Esophagus (tissue), 2 donors: Measurements from ENCODE around the gene NDUFA3. TPM values are rescaled to one million over a fixed set of nuclear protein-coding genes. Genes with fewer than 3 reads are reported as not detected.

Experiments
- H3K27ac ChIP-seq, 2 donors: one replicate each; pipeline ENCODE4 v1.5.1; 2013; ENCODE audit warnings: low read depth in 2 of 2, mild to moderate bottlenecking in 2 of 2, inconsistent platforms in 1 of 2, low read length in 1 of 2, moderate library complexity in 1 of 2
- H3K27me3 ChIP-seq, 2 donors: one replicate each; pipeline ENCODE4 v1.6.1; 2013; ENCODE audit warnings: low read length in 2 of 2, control low read depth in 1 of 2, mild to moderate bottlenecking in 1 of 2; ENCODE audit not compliant: insufficient read depth in 2 of 2, control insufficient read depth in 1 of 2
- H3K36me3 ChIP-seq, 2 donors: one replicate each; pipeline ENCODE4 v1.6.1; 2013; ENCODE audit warnings: low read length in 1 of 2; ENCODE audit not compliant: control insufficient read depth in 2 of 2, insufficient read depth in 2 of 2
- H3K4me1 ChIP-seq, 2 donors: one replicate each; pipeline ENCODE4 v1.6.1; 2013; ENCODE audit warnings: low read length in 1 of 2; ENCODE audit not compliant: control insufficient read depth in 2 of 2, insufficient read depth in 2 of 2
- H3K4me3 ChIP-seq, 2 donors: one replicate each; pipeline ENCODE4 v1.5.1; 2013; ENCODE audit warnings: low read length in 2 of 2, mild to moderate bottlenecking in 2 of 2, low read depth in 1 of 2, moderate library complexity in 1 of 2
- H3K9me3 ChIP-seq, 2 donors: one replicate each; pipeline ENCODE4 v1.6.1; 2013; ENCODE audit warnings: mild to moderate bottlenecking in 2 of 2, low read depth in 1 of 2, low read length in 1 of 2, moderate library complexity in 1 of 2; ENCODE audit not compliant: control insufficient read depth in 2 of 2, insufficient read depth in 1 of 2
- WGBS, 2 donors: extraction: QIAGEN DNeasy Blood & Tissue Kit; methylation state at CpG; one replicate each; pipeline ENCODE4 v1.1.7; 2013; 5-methylcytosine and 5-hydroxymethylcytosine counted together
- polyA plus RNA-seq, 2 donors: library from polyadenylated mRNA; stranded (reverse); fragments of 200-250 nt; gene quantifications; one replicate each; pipeline ENCODE4 v1.2.3, GENCODE V29; 2013
- donor health status: healthy with polysubstance abuse.
- donor health status: Bipolar disorder and iron deficiency.

The NDUFA3 gene
- 100 to 1,000 TPM; 147 to 303 TPM for polyA plus RNA-seq

DNA sequence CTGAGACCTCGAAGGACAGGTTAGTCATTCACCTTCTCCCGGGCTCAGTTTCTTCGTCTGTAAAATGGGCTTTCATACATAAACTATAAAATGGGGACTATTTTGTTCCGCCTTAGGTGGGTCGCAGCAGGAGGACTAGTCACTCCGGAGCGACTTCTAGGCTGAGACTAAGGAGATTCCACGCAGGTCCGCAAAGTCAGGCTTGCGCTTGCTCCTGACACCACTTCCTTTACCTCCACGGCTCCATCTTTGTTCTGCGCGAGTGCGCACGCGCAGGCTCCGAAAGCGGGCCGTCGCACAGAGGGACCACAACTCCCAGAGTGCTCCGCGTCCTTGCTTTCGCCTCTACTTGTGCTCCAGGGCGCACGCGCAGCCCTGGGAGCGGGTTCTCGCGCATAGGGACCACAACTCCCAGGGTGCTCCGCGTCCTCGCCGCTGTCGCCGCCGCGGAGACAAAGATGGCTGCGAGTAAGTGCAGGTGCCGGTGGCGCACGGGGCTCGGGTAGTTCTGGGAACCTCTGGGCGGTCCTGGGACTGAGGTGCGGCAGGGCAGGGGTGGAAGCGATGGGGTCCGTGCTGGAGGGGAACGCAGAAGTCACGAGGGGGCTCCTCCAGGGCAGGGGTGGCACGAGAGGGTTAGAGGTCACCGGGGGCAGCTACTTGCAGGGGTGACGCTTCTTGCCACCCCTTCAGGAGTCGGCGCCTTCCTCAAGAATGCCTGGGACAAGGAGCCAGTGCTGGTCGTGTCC is at the start of gene NDUFA3:
NDUFA3 (plus strand) TSS at position 435 of the 749 bp plus-strand sequence; CDS start at position 459, 24 bp downstream.
- peak within 1 kb of the TSS; percentile 91 to 94 for H3K4me3 ChIP-seq
- no peaks in the 10 kb centered on the region for H3K9me3 ChIP-seq
- no peaks in the 10 kb centered on the region for H3K4me1 ChIP-seq
- WGBS, 2 donors: 2 to 3% methylated on average over 53 to 54 of the region's 54 CpGs
- H3K36me3 ChIP-seq: peaks cover 4 to 16% of the 10 kb centered on the region in 2 donors
- H3K27ac ChIP-seq: peak within 1 kb of the TSS in 1 of 2 donors; percentile 87
- H3K27me3 ChIP-seq: no peaks in the 10 kb centered on the region

DNA sequence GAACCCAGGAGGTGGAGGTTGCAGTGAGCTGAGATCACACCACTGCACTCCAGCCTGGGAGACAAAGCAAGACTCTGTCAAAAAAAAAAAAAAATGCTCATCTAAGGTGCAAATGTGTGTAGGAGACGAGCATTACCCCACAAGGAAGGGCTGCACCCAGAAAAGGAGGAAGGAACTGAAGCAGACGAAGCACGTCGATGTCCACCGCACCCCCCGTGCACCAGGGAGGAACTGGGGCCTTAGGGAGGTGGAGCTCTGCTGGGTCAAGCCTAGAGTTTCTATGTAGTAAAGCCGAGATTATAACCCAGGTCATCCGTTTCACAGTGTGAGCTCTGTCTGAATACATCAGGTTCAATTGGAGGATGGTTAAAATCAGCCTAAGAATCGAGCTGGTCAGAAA is 40.0 kb upstream of the NDUFA3 start:
- 63 to 71% methylated on average over 9 of the region's 9 CpGs for WGBS, 2 donors
- Histone ChIP-seq H3K27me3 (no peaks in the 10 kb centered on the region), H3K27ac (no peak overlapping the region), H3K36me3 (no peaks in the 10 kb centered on the region), H3K4me3 (no peak overlapping the region), H3K4me1 (no peaks in the 10 kb centered on the region), H3K9me3 (no peaks in the 10 kb centered on the region)

DNA sequence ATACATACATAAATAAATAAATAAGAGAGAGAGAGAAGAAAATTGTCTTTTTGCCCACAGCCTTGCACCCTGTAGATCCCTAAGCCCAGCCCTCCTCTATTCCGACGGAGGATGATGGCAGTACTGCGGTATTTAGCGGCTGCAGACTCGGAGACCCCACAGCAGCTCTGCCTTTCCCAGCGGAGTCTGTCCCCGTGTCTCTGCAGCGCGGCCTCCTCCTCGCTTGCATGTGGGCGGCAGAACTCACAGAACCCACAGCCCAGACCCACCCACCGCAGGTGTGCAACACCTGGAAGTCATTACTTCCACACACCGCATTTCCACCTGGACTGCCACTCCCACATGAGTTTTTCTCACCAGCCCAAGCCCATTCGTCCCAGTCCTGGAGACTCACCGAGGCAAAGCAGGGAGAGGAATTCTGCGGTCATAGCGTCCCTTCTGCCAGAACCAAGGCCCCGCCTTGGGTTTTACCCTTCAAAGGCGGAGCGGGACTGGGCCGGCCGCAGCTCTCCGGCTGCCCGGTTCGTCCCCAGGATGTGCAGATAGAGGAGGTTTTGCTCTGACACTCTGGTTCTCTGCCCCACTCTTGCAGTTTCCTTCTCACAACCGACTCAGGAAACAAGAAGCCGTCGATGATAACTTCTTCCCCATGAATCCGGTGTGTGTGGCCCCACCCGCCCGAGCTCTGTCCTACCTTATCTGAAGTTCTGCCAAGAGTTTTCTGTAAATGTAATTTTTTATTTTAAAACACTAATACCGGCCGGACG is 39.1 kb upstream of the NDUFA3 start, which contains the start of gene VSTM1:
VSTM1 (minus strand) TSS at position 548 of the 767 bp plus-strand sequence; CDS start at position 428, 120 bp downstream.
- Histone ChIP-seq H3K9me3 (no peaks in the 10 kb centered on the region), H3K36me3 (no peaks in the 10 kb centered on the region), H3K27ac (no peak within 1 kb of the TSS), H3K27me3 (no peaks in the 10 kb centered on the region), H3K4me1 (no peaks in the 10 kb centered on the region), H3K4me3 (no peak within 1 kb of the TSS)
- 75 to 78% methylated on average over 34 of the region's 34 CpGs for WGBS, 2 donors

DNA sequence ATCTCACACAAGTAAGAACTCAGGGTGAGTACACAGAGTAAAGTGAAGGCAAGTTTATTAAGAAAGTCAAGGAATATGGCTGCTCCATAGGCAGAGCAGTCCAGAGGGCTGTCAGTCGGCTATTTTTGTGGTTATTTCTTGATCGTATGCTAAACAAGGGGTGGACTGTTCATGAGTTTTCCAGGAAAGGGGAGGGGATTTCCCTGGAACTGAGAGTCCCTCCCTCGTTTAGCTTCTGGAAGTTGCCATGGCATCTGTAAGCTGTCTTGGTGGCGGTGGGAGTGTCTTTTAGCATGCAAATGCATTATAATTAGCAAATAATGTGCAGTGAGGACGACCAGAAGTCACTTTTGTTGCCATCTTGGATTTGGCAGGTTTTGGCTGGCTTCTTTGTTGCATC is 33.2 kb upstream of the NDUFA3 start:
- Histone ChIP-seq H3K4me1 (no peaks in the 10 kb centered on the region), H3K27ac (no peak overlapping the region), H3K4me3 (no peak overlapping the region), H3K36me3 (no peaks in the 10 kb centered on the region), H3K27me3 (no peaks in the 10 kb centered on the region), H3K9me3 (peaks cover 5 to 7% of the 10 kb centered on the region in 2 donors)
- WGBS, 2 donors: 60 to 61% methylated on average over 5 of the region's 5 CpGs

DNA sequence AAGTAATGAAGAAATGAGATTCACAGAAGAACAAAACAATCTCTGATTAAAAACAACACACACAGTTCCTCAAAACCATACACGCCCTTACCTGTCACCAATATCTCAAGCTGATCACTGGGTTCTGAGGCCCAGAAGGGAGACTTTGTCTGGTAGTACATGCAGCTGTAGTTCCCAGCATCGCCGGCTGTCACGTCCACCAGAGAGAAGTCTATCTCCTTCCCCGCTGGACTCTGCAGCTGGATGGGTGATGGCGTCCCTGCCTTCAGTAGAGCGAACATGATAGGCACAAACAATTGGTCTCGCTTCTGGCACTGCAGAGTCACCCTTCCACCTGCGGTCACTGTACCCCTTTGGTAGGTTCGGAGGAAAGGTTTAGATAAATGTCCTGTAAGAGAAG is 28.8 kb upstream of the NDUFA3 start:
- Histone ChIP-seq H3K4me3 (no peak overlapping the region), H3K9me3 (peaks cover 5 to 9% of the 10 kb centered on the region in 2 donors), H3K4me1 (no peaks in the 10 kb centered on the region), H3K27me3 (no peaks in the 10 kb centered on the region), H3K27ac (no peak overlapping the region), H3K36me3 (no peaks in the 10 kb centered on the region)
- 85 to 87% methylated on average over 10 of the region's 10 CpGs for WGBS, 2 donors

DNA sequence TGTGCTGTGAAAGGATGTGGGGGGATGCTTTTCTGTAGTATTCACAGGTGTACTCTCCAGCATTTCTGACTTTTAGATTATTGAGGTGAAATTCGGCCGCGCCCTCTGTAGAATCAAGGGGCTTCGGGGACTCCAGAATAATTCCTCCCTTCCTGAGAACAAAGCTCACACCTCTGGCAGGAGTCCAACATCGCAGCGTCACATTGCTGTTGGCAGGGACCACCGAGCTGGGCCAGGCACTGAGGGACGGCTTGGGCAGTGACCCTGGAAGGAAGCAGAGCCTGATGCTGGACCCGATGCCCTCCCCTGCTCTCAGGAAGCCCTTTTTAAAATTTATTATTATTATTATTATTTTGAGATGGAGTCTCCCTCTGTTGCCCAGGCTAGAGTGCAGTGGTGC is 27.8 kb upstream of the NDUFA3 start:
- Histone ChIP-seq H3K36me3 (no peaks in the 10 kb centered on the region), H3K27me3 (no peaks in the 10 kb centered on the region), H3K27ac (no peak overlapping the region), H3K4me1 (no peaks in the 10 kb centered on the region), H3K9me3 (peaks cover 0 to 5% of the 10 kb centered on the region in 2 donors), H3K4me3 (no peak overlapping the region)
- 69% methylated on average over 9 of the region's 9 CpGs for WGBS, 2 donors

DNA sequence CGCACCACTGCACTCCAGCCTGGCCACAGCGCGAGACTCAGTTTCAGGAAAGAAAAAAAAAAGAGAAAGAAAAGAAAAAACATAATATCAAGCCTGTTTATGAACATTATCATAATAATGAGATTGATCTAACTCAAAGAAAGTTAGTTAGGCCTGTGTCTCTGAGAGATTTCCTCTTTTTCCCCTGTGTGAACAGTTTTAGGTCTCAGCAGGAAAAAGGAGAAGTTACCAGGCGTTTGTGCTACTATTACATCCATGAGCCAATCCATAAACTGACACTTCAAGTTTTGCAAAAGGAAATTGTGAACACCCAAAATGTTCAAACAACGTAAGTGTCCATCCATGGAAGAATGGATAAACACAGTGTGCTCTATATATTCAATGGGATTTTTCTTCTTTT is 25.3 kb upstream of the NDUFA3 start:
- peaks cover 2 to 9% of the 10 kb centered on the region in 2 donors for H3K9me3 ChIP-seq
- no peak overlapping the region for H3K4me3 ChIP-seq
- 68 to 70% methylated on average over 5 of the region's 5 CpGs for WGBS, 2 donors
- H3K4me1 ChIP-seq: no peaks in the 10 kb centered on the region
- H3K36me3 ChIP-seq: no peaks in the 10 kb centered on the region
- H3K27ac ChIP-seq: no peak overlapping the region
- no peaks in the 10 kb centered on the region for H3K27me3 ChIP-seq

DNA sequence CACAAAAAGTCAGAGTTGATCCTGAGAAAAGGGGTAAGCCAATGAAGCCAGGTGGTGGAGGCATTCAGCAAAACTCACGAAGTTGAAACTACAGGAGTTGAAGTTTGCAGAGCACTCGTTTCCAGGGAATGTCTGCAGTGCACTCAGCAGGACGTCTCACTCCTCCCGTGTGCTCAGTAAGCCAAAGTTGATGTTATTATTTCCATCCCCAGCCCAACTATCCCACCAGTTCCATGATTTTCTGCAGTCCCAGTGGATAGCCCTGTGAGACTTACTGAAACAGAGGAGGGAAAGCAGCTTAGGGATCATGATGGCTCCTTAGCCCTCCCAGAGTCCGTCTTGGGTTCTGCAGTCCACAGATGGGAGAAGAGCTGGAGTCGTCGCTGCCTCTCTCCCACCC is 21.6 kb upstream of the NDUFA3 start, which contains the start of gene TARM1:
TARM1 (minus strand) TSS at position 334 of the 400 bp plus-strand sequence; CDS start at position 309, 25 bp downstream.
- no peak within 1 kb of the TSS for H3K4me3 ChIP-seq
- no peaks in the 10 kb centered on the region for H3K27me3 ChIP-seq
- H3K36me3 ChIP-seq: no peaks in the 10 kb centered on the region
- H3K4me1 ChIP-seq: no peaks in the 10 kb centered on the region
- peaks cover 2 to 9% of the 10 kb centered on the region in 2 donors for H3K9me3 ChIP-seq
- H3K27ac ChIP-seq: no peak within 1 kb of the TSS
- WGBS, 2 donors: 81 to 84% methylated on average over 7 of the region's 7 CpGs

DNA sequence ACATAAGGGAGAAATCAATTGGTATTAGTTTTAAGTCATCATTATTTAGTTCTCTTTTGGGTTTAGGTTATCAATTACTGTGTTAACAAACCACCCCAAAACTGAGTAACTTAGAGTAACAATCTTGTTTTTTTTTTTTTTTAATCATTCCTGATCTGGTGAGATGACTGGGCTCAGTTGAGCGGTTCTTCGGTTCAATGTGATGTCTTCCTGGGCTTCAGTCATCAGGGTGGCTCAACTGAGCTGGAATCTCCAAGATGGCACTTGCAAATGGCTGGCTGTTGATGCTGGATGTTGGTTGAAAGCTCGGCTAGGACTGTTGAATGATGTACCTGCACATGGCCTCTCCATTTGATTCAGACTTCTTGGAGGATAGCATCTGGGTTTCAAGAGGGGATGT is 18.2 kb upstream of the NDUFA3 start:
- peaks cover 2 to 9% of the 10 kb centered on the region in 2 donors for H3K9me3 ChIP-seq
- H3K27ac ChIP-seq: no peak overlapping the region
- no peaks in the 10 kb centered on the region for H3K4me1 ChIP-seq
- 81 to 92% methylated on average over 3 of the region's 3 CpGs for WGBS, 2 donors
- H3K27me3 ChIP-seq: no peaks in the 10 kb centered on the region
- no peak overlapping the region for H3K4me3 ChIP-seq
- no peaks in the 10 kb centered on the region for H3K36me3 ChIP-seq
